Calu3 (cell line): ENCODE measurements around the gene SDE2. TPM values are rescaled to one million over a fixed set of nuclear protein-coding genes. Genes with fewer than 3 reads are reported as not detected.
A peak's percentile ranks its signal among the peaks of the same experiment; 100 is the strongest.

ENCODE experiments used
- BruUV-seq: library from RNA; stranded (reverse); fragments of 400-500 nt; replicated peaks from 2 replicates; lab custom pipeline; 2021; lab: Mats Ljungman, UMichigan
- CTCF ChIA-PET: fragments of 300-600 bp; sonication (Branson Sonifier 250); formaldehyde crosslinking; loops from one replicate; lab custom pipeline; 2022; ENCODE audit warnings: antibody characterized with exemption; lab: Charles Lee
- DNase-seq: peaks from one replicate; pipeline ENCODE4 v3.0.0; 2022
- H3K27ac Mint-ChIP-seq: one replicate; pipeline ENCODE4 v1.8.0; 2022; ENCODE audit warnings: mixed read lengths; ENCODE audit not compliant: unreplicated experiment
- H3K27me3 Mint-ChIP-seq: one replicate; pipeline ENCODE4 v1.8.0; 2022; ENCODE audit warnings: mixed read lengths; ENCODE audit not compliant: unreplicated experiment
- H3K36me3 Mint-ChIP-seq: one replicate; pipeline ENCODE4 v1.8.0; 2022; ENCODE audit warnings: mild to moderate bottlenecking, moderate library complexity, mixed read lengths; ENCODE audit not compliant: insufficient read depth, unreplicated experiment
- H3K4me1 Mint-ChIP-seq: one replicate; pipeline ENCODE4 v1.8.0; 2022; ENCODE audit warnings: mild to moderate bottlenecking, low read depth, mixed read lengths; ENCODE audit not compliant: unreplicated experiment
- H3K4me3 Mint-ChIP-seq: one replicate; pipeline ENCODE4 v1.8.0; 2022; ENCODE audit warnings: mild to moderate bottlenecking, low read depth, moderate library complexity, mixed read lengths; ENCODE audit not compliant: unreplicated experiment
- H3K9me3 Mint-ChIP-seq: one replicate; pipeline ENCODE4 v1.8.0; 2022; ENCODE audit warnings: low read depth, mixed read lengths; ENCODE audit not compliant: unreplicated experiment
- intact Hi-C: fragments of 100-400 bp; cut with micrococcal nuclease; formaldehyde crosslinking; loops from one replicate; pipeline ENCODE4 v1.10.0; 2022; ENCODE audit not compliant: unreplicated experiment
- total RNA-seq: library from RNA; stranded (reverse); gene quantifications from 2 replicates; pipeline ENCODE4 v1.2.3, GENCODE V29; 2022
- TF ChIP-seq, protein P1 (sequence below): fragments of 200-600 bp; IDR thresholded peaks from one replicate; pipeline ENCODE4 v1.8.0; 2022; ENCODE audit warnings: antibody characterized with exemption; ENCODE audit not compliant: unreplicated experiment

The SDE2 gene
- total RNA-seq, 1 experiment from 2014 or later: 26.2 TPM

DNA sequence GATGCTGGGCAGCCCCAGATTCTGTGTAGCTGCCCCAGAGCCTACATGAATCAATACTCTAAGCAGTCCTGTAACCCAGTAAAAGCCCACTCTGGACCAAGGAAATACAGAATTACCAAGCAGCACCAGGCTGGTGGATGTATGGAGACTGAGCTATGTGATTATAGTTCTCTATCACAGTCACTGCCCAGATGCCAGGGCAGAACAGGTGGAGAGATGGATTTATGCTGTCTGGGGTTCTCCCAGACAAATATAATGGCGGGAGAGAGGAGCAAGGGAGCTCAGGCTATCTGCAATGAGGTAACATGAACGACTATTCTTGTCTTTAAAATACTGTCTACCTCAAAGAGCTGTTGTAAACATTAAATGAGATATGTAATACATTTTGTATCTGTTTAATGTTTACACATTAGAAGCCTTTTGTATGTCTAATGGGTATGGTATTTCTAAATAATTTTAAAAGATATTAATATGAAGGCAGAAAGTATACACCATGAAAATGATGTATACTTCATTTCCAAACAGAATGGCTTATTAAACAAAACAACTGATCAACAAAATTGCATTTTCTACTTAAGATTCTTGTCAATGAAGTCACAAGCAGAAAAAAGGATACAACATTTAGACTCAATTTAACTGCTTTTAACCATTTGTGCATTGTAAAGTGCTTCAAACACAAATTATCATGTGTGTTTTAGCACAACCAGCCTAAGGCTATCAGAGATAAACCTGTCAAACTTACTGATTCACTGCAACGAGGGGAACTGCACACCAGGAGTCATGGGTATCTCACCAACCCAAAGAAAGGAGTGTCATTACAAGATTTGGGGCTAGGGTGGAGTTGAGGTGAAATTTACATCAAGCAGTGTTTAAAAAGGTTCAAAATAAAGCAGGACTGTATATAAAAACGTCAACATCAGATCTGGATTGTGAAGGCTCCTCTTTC is 3.0 kb downstream of the SDE2 start:
- peak overlapping the region; percentile 68 for H3K27ac Mint-ChIP-seq

DNA sequence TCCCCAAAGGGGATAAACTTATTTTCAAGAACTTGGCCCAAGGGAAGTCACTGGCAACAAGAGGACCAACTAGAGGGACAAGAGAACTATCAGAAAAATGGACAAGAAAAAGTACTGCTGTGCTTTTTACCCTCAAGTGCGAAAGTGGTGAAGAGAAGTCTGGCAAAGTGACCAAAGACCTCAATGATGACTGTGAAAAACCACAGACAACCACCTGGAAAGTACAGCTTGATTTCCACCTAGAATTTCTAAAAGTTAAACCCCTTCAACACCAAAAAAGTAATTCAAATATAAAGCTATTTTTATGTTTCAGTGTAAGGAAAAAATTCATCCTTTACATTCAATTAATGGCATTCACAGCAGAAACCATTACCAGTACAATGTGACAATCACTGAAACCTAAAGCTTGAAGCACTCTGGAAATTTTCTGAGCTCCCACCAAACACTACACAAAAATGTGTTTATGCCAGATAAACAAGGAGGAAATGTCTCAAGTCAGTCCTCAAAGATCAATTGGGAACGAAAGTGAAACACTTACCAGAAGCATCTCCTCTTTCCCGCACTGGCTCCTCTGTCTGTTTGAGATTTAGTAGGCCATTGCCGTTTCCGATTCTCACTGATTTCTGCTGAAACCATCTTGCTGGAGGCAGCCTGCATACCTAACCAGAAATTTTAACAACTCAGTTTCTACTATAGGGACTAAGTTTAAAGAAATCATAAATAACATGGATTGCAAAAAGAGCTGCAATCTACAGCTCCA is 8.3 kb downstream of the SDE2 start:
- TF ChIP-seq, protein P1, sequence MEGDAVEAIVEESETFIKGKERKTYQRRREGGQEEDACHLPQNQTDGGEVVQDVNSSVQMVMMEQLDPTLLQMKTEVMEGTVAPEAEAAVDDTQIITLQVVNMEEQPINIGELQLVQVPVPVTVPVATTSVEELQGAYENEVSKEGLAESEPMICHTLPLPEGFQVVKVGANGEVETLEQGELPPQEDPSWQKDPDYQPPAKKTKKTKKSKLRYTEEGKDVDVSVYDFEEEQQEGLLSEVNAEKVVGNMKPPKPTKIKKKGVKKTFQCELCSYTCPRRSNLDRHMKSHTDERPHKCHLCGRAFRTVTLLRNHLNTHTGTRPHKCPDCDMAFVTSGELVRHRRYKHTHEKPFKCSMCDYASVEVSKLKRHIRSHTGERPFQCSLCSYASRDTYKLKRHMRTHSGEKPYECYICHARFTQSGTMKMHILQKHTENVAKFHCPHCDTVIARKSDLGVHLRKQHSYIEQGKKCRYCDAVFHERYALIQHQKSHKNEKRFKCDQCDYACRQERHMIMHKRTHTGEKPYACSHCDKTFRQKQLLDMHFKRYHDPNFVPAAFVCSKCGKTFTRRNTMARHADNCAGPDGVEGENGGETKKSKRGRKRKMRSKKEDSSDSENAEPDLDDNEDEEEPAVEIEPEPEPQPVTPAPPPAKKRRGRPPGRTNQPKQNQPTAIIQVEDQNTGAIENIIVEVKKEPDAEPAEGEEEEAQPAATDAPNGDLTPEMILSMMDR: no peak
- Mint-ChIP-seq H3K27ac (no peak overlapping the region), H3K36me3 (peaks cover 77% of the 10 kb centered on the region), H3K4me1 (peaks cover 8% of the 10 kb centered on the region), H3K27me3 (no peaks in the 10 kb centered on the region), H3K9me3 (no peaks in the 10 kb centered on the region), H3K4me3 (no peak overlapping the region)
- intact Hi-C loops: no loop called here
- CTCF ChIA-PET: no interaction called here
- BruUV-seq: no TSS peak
- DNase-seq: no peak

More for the DNA sequence above, 3.0 kb downstream of the SDE2 start:
- no TSS peak for BruUV-seq
- Mint-ChIP-seq H3K4me1 (peaks cover 29% of the 10 kb centered on the region), H3K9me3 (no peaks in the 10 kb centered on the region), H3K36me3 (peaks cover 76% of the 10 kb centered on the region), H3K27me3 (no peaks in the 10 kb centered on the region), H3K4me3 (peak overlapping the region; percentile 50)
- TF ChIP-seq, protein P1: no peak
- CTCF ChIA-PET: interaction anchor here (0.6 to 1.7 kb wide), 5 partner anchors 9 to 67 kb away, joined by 3 to 5 read pairs (median 4); no protein-coding TSS in a partner anchor
- DNase-seq: no peak
- intact Hi-C loops: loop anchor here (5.0 kb wide), 1 partner anchor 126 kb away; no protein-coding TSS in a partner anchor

DNA sequence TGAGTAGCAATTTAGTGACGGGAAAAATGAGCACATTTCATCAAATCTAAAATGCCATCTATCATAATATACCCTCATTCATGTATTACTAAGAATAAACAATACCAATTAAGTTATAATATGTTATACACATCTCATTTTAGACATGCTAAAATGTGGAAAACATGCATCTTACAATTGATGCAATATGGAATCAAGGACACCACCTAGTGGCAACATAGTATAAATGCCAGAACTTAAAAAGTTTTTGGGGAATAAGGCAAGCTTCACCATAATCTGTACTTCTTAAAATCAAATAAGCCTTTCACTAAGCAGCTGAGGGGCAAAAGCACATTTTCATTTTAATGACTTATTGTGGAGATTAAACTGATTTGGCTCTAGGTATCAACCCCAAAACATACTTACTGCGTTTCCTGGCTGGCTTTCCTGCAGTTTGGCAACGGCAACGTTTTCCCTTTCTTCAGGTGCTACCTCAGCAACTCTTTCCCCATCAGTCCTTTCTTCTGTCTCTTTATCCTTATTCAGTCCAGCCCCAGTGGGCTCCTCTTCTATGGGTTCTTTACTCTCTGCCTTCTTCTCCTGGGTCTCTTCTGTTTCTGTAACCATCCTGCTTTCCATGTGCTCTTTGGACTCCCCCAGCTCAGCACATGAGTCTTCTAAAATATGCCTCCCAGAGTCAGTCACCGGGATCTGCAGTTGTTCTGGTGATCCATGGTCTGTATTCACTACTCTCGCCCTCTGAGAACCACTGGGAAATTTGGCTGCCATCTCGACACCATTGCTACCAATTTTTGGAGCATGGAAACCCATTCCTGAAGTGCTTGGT is 11.4 kb downstream of the SDE2 start:
- no peak for DNase-seq
- BruUV-seq: no TSS peak
- intact Hi-C loops: no loop called here

More for the DNA sequence above, 11.4 kb downstream of the SDE2 start:
- Mint-ChIP-seq H3K27me3 (no peaks in the 10 kb centered on the region), H3K4me1 (no peaks in the 10 kb centered on the region), H3K9me3 (no peaks in the 10 kb centered on the region), H3K27ac (no peak overlapping the region), H3K4me3 (no peak overlapping the region), H3K36me3 (peaks cover 70% of the 10 kb centered on the region)
- CTCF ChIA-PET: interaction anchor here (0.6 to 3.5 kb wide), 7 partner anchors 9 to 513 kb away, joined by 3 to 20 read pairs (median 4); partner anchors contain the start of gene H3-3A
- TF ChIP-seq, protein P1: peak; percentile 67
